K562 (cell line): ENCODE measurements around the gene NDUFAF2. TPM values are rescaled to one million over a fixed set of nuclear protein-coding genes. Genes with fewer than 3 reads are reported as not detected.

Source experiments
- ATAC-seq: fragments of 200-7000 bp; cut with Tn5 transposase; 3 replicates; pipeline ENCODE4 v1.9.1; 2020; ENCODE audit warnings: moderate library complexity
- BruUV-seq: library from RNA; stranded (reverse); fragments of 400-500 nt; replicated peaks from 2 replicates; lab custom pipeline; 2021; lab: Mats Ljungman, UMichigan
- CTCF ChIA-PET: fragments of 300-600 bp; formaldehyde crosslinking; extraction: SDS; loops from one replicate; lab custom pipeline; 2021; ENCODE audit warnings: low intra/inter-chr PET ratio; lab: Yijun Ruan, JAX
- POLR2A ChIA-PET: fragments of 300-600, 350-650 bp; sonication (Branson Sonifier 250); formaldehyde crosslinking; extraction: SDS; loops from one replicate; lab custom pipeline; 2021; ENCODE audit warnings: antibody characterized with exemption, inconsistent platforms; lab: Yijun Ruan, JAX
- DNase-seq, 4 experiments: peaks; one replicate each; pipeline versions ENCODE4 v3.0.0 to v3.0.0-alpha.2; 2011 to 2018; ENCODE audit warnings: low spot score in 3 of 4, mixed read lengths in 3 of 4; ENCODE audit errors: extremely low read depth in 1 of 4
- FAIRE-seq: peaks from 2 replicates; lab custom pipeline; 2011; peaks lifted over from hg19 to GRCh38; lab: Jason Lieb, UNC
- H2AFZ ChIP-seq: 2 replicates; pipeline ENCODE4 v1.6.0; 2011; ENCODE audit warnings: low read depth, low read length, control low read depth, inconsistent platforms
- H3K27ac ChIP-seq: fragments of 200-600 bp; 3 replicates; pipeline ENCODE4 v1.8.0; 2011; ENCODE audit warnings: low read depth, mild to moderate bottlenecking, control low read depth, inconsistent platforms, low read length, moderate library complexity, mixed read lengths; ENCODE audit errors: extremely low read depth
- H3K27me3 ChIP-seq, 2 experiments: fragments of 300-600 bp in 1 of 2; 2 replicates in 1 of 2; 3 replicates in 1 of 2; pipeline versions ENCODE4 v1.6.0 to v1.8.0; 2011; ENCODE audit warnings: inconsistent platforms in 2 of 2, low read length in 2 of 2, mild to moderate bottlenecking in 1 of 2, mixed read lengths in 1 of 2, moderate library complexity in 1 of 2; ENCODE audit not compliant: control insufficient read depth in 2 of 2, insufficient read depth in 2 of 2
- H3K36me3 ChIP-seq: fragments of 300-600 bp; 3 replicates; pipeline ENCODE4 v1.8.0; 2011; ENCODE audit warnings: mild to moderate bottlenecking, low read length, inconsistent platforms; ENCODE audit not compliant: control insufficient read depth, insufficient read depth
- H3K4me1 ChIP-seq, 2 experiments: fragments of 200-600 bp in 1 of 2; replicated peaks in 1 of 2; 2 replicates in 1 of 2; 3 replicates in 1 of 2; pipeline versions ENCODE4 v1.5.1 to v1.8.0; 2011; ENCODE audit warnings: inconsistent platforms in 2 of 2, low read length in 2 of 2, mild to moderate bottlenecking in 1 of 2, mixed read lengths in 1 of 2, moderate library complexity in 1 of 2; ENCODE audit not compliant: control insufficient read depth in 2 of 2, insufficient read depth in 2 of 2
- H3K4me2 ChIP-seq: 2 replicates; pipeline ENCODE4 v1.6.1; 2011; ENCODE audit warnings: low read length, control low read depth, inconsistent platforms, mixed read lengths; ENCODE audit not compliant: insufficient read depth
- H3K4me3 ChIP-seq: fragments of 200-600 bp; sonication (generic), shearing (Covaris generic); 2 replicates; pipeline ENCODE4 v1.5.1; 2016; ENCODE audit warnings: control low read depth, inconsistent platforms
- H3K79me2 ChIP-seq: fragments of 200-600 bp; 3 replicates; pipeline ENCODE4 v1.8.0; 2011; ENCODE audit warnings: low read length, inconsistent platforms; ENCODE audit not compliant: control insufficient read depth, insufficient read depth
- H3K9ac ChIP-seq, 2 experiments: 2 replicates each; pipeline versions ENCODE4 v1.6.0 to v1.6.1; 2011; ENCODE audit warnings: low read depth in 2 of 2, low read length in 2 of 2, control low read depth in 1 of 2, inconsistent platforms in 1 of 2, mild to moderate bottlenecking in 1 of 2, mixed read lengths in 1 of 2; ENCODE audit not compliant: insufficient read depth in 1 of 2
- H3K9me1 ChIP-seq: one replicate; pipeline ENCODE4 v1.6.0; 2011; ENCODE audit warnings: inconsistent platforms, mild to moderate bottlenecking, low read length, moderate library complexity; ENCODE audit not compliant: control insufficient read depth, insufficient read depth
- H3K9me3 ChIP-seq: replicated peaks from 2 replicates; pipeline ENCODE4 v1.5.1; 2011; ENCODE audit warnings: low read depth, low read length, inconsistent platforms; ENCODE audit not compliant: control insufficient read depth, insufficient read depth
- H4K20me1 ChIP-seq: replicated peaks from 2 replicates; pipeline ENCODE4 v1.6.1; 2011; ENCODE audit warnings: low read length, inconsistent platforms, mixed read lengths; ENCODE audit not compliant: control insufficient read depth, insufficient read depth
- GTF3C2 ChIP-seq: IDR thresholded peaks from 3 replicates; pipeline ENCODE4 v1.6.1; 2011; ENCODE audit warnings: borderline replicate concordance, mild to moderate bottlenecking, moderate library complexity; ENCODE audit not compliant: insufficient read length; ENCODE audit errors: extremely low read depth
- HLTF ChIP-seq: fragments of 450-650 bp; IDR thresholded peaks from 2 replicates; pipeline ENCODE4 v1.6.1; 2016
- PATZ1 ChIP-seq: fragments of 250-450 bp; sonication (Bioruptor Pico); IDR thresholded peaks from 2 replicates; pipeline ENCODE4 v1.5.0; 2020; ENCODE audit warnings: mild to moderate bottlenecking, borderline replicate concordance
- ZFP30 ChIP-seq: fragments of 250-450 bp; sonication (Bioruptor Pico); IDR thresholded peaks from 2 replicates; pipeline ENCODE4 v1.8.0; 2022; ENCODE audit warnings: moderate library complexity, mild to moderate bottlenecking, inconsistent platforms, borderline replicate concordance
- ZNF511 ChIP-seq: sonication (generic); formaldehyde crosslinking; IDR thresholded peaks from 2 replicates; pipeline ENCODE4 v1.8.0; 2022; ENCODE audit warnings: mild to moderate bottlenecking, missing genetic modification reagents
- whole genome bisulfite sequencing: fragments of 100-300 bp; shearing (Covaris generic); methylation state at CpG from one replicate; pipeline ENCODE4 v1.1.6; 2016; ENCODE audit warnings: low coverage, mixed read lengths; ENCODE audit not compliant: insufficient coverage; ENCODE audit errors: missing lambda C conversion rate; 5-methylcytosine and 5-hydroxymethylcytosine counted together
- in situ Hi-C: fragments of 300-500 bp; cut with MboI; formaldehyde crosslinking; loops from 4 replicates; pipeline ENCODE4 v1.15.0; 2018; ENCODE audit warnings: inconsistent platforms, mixed read lengths
- intact Hi-C: fragments of 100-400 bp; cut with micrococcal nuclease; formaldehyde crosslinking; loops from 2 replicates; pipeline ENCODE4 v1.14.2; 2022
- polyA plus RNA-seq, 8 experiments: library from polyadenylated mRNA; depleted of rRNA in 4 of 8; stranded (reverse) in 5 of 8; unstranded in 3 of 8; fragments of >200 nt; fragmentation: Nextera tagmentation in 2 of 8; fragmentation: Illumina TruSeq in 1 of 8; extraction: Ambion mirVana in 2 of 8; extraction: Trizol in 1 of 8; gene quantifications; 2 replicates each; pipeline versions ENCODE4 v1.2.1 to v1.2.3, GENCODE V29; 2011 to 2014; ENCODE audit warnings: inconsistent platforms in 1 of 8, missing spikeins in 1 of 8
- total RNA-seq, 7 experiments: library from RNA; depleted of rRNA in 6 of 7; stranded (reverse); fragments of >200 nt in 6 of 7; fragmentation: Illumina TruSeq in 2 of 7; extraction: Trizol in 2 of 7; gene quantifications; 2 replicates each; pipeline versions ENCODE4 v1.2.1 to v1.2.3, GENCODE V29; 2011 to 2021; ENCODE audit warnings: low replicate concordance in 1 of 7

Gene NDUFAF2
- total and polyA plus RNA-seq, 9 of the 15 experiments (the other 6 are each of a cell fraction or from before 2014, with no cell fraction given), result 56.0 to 155 (median 95.9) TPM

- no peaks in the 10 kb centered on the region for H4K20me1 ChIP-seq
- peak; percentile 46 for FAIRE-seq
- no peaks in the 10 kb centered on the region for H3K27me3 ChIP-seq
- H3K79me2 ChIP-seq, result peaks cover 91% of the 10 kb centered on the region
- H3K27ac ChIP-seq, result peak overlapping the region; percentile 80
- peak overlapping the region; percentile 87 to 92 for H3K9ac ChIP-seq
- POLR2A ChIA-PET, result interaction anchor here (0.7 to 1.4 kb wide), 4 partner anchors 12 to 96 kb away, joined by 3 to 4 read pairs (median 3); no protein-coding TSS in a partner anchor
- H3K4me3 ChIP-seq, result peak overlapping the region; percentile 91
- no peak for TF ChIP-seq HLTF
- no peak for TF ChIP-seq PATZ1
- TF ChIP-seq ZFP30 (CRISPR knock-in tag), result no peak
- no peak for TF ChIP-seq GTF3C2
- TF ChIP-seq ZNF511 (CRISPR knock-in tag), result 0 out of 2 replicates have a peak, but pooled peaks have one; percentile 34
- peak; percentile 15 to 48 (median 19) for DNase-seq
- H3K9me1 ChIP-seq, result no peaks in the 10 kb centered on the region
- peaks cover 0 to 4% of the 10 kb centered on the region in 2 experiments; a peak in 2 of 5 replicates for H3K4me1 ChIP-seq
- in situ Hi-C loops, result loop anchor here (25.0 kb wide), 1 partner anchor 258 kb away; no protein-coding TSS in a partner anchor
- ATAC-seq, result peak; percentile 52
- 0 out of 2 replicates have a peak, but pooled peaks cover 2% of the 10 kb centered on the region for H3K9me3 ChIP-seq
- CTCF ChIA-PET, result no interaction called here
- peak overlapping the region; percentile 99 for H3K4me2 ChIP-seq
- WGBS, result under 1% methylated on average over 18 of the region's 18 CpGs
- H3K36me3 ChIP-seq, result peaks cover 6% of the 10 kb centered on the region; the same call in 2 of the 3 replicates
- intact Hi-C loops, result loop anchor here (5.0 kb wide), 1 partner anchor 268 kb away; no protein-coding TSS in a partner anchor
- no TSS peak for BruUV-seq
- peak overlapping the region; percentile 98 for H2AFZ ChIP-seq
These were observed 795 bp downstream of the NDUFAF2 start for GRCh38 chr5:60945813-60946187.
